ENCODE data around the gene ZNF765. TPM values are rescaled to one million over a fixed set of nuclear protein-coding genes. Genes with fewer than 3 reads are reported as not detected.
"Not testable (repeated sequence)": the region's sequence is repeated elsewhere in the genome, so short reads cannot be mapped to it uniquely, and the experiment has no call there.

Gene ZNF765
- total and polyA plus RNA-seq, 11 donors = 2.7 to 5.9 (median 3.8) TPM

GRCh38 chr19:53432088-53432661, 37.2 kb downstream of the ZNF765 start:
- Histone ChIP-seq H3K4me1 (peaks cover 0 to 14% (median 6%) of the 10 kb centered on the region in 12 donors), H3K27ac (peak overlapping the region in 10 of 12 donors; percentile 53 to 84 (median 68)), H3K27me3 (no peaks in the 10 kb centered on the region), H3K9me3 (no peaks in the 10 kb centered on the region), H3K4me3 (peak overlapping the region; percentile 54 to 95 (median 83)), H3K36me3 (peaks cover 0 to 21% (median 6%) of the 10 kb centered on the region in 9 donors)
- intact Hi-C loops (cut with DNase I) = loop anchor here in 3 of 10 donors (5.0 kb wide), 2 partner anchors 35 to 85 kb away; partner anchors contain the start of gene ZNF813 (in 2 of the 3)
- ATAC-seq (peak; percentile 8 to 49 (median 26)), DNase-seq (peak; percentile 21 to 69 (median 26))
- 0 to 1% (median 1%) methylated on average over 30 of the region's 30 CpGs for WGBS, 4 donors
- no peak for TF ChIP-seq POLR2A (IDR thresholded peaks at IDR 0.05)
- no peak for TF ChIP-seq CTCF (IDR thresholded peaks at IDR 0.05)

GRCh38 chr19:53443809-53444208, 48.9 kb downstream of the ZNF765 start:
- DNase-seq; ATAC-seq; intact Hi-C loops (cut with DNase I); H3K27ac ChIP-seq; H3K4me1 ChIP-seq; H3K27me3 ChIP-seq; H3K4me3 ChIP-seq: not testable (repeated sequence)
- Histone ChIP-seq H3K36me3 (peaks cover 0 to 64% (median 31%) of the 10 kb centered on the region in 9 donors), H3K9me3 (peaks cover 0 to 30% (median 10%) of the 10 kb centered on the region in 12 donors)
- 72 to 100% (median 79%) methylated on average over 2 of the region's 2 CpGs for WGBS, 4 donors

GRCh38 chr19:53447196-53447595, 52.2 kb downstream of the ZNF765 start:
- H3K4me3 ChIP-seq; intact Hi-C loops (cut with DNase I); H3K27me3 ChIP-seq; H3K4me1 ChIP-seq; DNase-seq; H3K27ac ChIP-seq; ATAC-seq: not testable (repeated sequence)
- Histone ChIP-seq H3K9me3 (peaks cover 0 to 33% (median 10%) of the 10 kb centered on the region in 12 donors), H3K36me3 (peaks cover 0 to 81% (median 49%) of the 10 kb centered on the region in 9 donors)
- 90 to 97% (median 96%) methylated on average over 5 of the region's 5 CpGs for WGBS, 4 donors

GRCh38 chr19:53455828-53456227, 60.9 kb downstream of the ZNF765 start:
- Histone ChIP-seq H3K9me3 (peaks cover 0 to 96% (median 32%) of the 10 kb centered on the region in 12 donors), H3K36me3 (peaks cover 13 to 67% (median 46%) of the 10 kb centered on the region in 9 donors), H3K4me1 (no peaks in the 10 kb centered on the region), H3K27ac (no peak overlapping the region), H3K27me3 (no peaks in the 10 kb centered on the region), H3K4me3 (no peak overlapping the region)
- WGBS, 4 donors = 89 to 98% (median 94%) methylated on average over 9 of the region's 9 CpGs
- ATAC-seq = no peak
- DNase-seq = no peak
- intact Hi-C loops (cut with DNase I) = no loop called here
- TF ChIP-seq CTCF (IDR thresholded peaks at IDR 0.05) = no peak
- no peak for TF ChIP-seq POLR2A (IDR thresholded peaks at IDR 0.05)

GRCh38 chr19:53460131-53460721, 65.3 kb downstream of the ZNF765 start:
- H3K4me3 ChIP-seq; H3K27ac ChIP-seq; H3K4me1 ChIP-seq; ATAC-seq; intact Hi-C loops (cut with DNase I); DNase-seq: not testable (repeated sequence)
- Histone ChIP-seq H3K9me3 (peaks cover 0 to 62% (median 27%) of the 10 kb centered on the region in 12 donors), H3K36me3 (peaks cover 3 to 23% (median 6%) of the 10 kb centered on the region in 9 donors), H3K27me3 (peaks cover 0 to 16% (median 0%) of the 10 kb centered on the region in 9 donors)
- 31 to 57% (median 49%) methylated on average over 11 of the region's 11 CpGs for WGBS, 4 donors
